ENCODE results near the gene KBTBD12. TPM values are rescaled to one million over a fixed set of nuclear protein-coding genes. Genes with fewer than 3 reads are reported as not detected.

Gene KBTBD12
- polyA plus RNA-seq, 2 of the 4 experiments (the other 2 are of a cell fraction), result not detected

DNA sequence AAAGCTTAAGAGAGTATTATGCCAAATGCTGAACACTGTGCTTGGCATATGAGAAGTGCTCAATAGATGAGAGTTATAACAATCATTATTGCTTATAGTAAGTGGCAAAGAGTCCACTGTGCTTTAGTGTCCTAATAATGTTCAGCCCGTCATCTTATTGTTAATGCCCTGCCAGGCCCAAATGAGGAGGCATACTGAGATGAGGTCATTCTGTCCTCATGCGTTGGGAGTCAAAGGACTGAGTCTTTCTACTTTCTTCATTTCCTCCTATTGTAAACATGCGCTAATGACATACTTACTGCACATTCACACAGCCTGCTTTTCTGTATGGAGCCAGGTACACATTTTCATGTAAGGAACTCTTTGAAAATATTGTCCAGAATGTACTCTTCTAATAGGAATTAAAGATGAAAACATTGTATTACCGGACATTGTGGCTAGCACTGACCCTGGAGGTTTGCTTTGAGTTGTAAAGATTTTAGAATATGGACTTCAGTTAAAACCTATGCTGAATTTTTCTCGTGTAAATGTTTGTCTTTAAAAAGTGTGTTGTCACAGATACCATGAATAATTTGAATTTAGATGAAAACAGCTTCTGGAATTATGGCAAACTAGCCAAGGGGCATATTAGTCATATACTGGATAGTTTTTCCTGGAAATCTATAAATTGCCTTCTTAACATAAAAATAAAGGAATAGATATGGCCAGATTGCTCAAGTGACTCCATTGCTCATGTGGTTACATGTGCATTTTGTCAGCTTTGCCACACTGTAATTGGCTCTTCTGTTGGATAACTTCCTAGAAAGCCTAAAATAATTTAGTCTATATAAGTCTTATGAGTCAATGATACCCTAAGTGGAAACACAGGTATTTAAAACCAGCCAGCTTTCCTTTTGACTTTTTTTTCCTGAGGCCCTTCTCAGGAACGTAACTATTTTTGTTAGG lies 38.3 kb downstream of the KBTBD12 start:
- no peak overlapping the region for H3K4me2 ChIP-seq
- no peak for DNase-seq (ENCODE audit: low read depth in 1 of 2, low spot score in 1 of 2)
- no peaks in the 10 kb centered on the region for H3K9me3 ChIP-seq
- ChIA-PET CTCF (interaction anchor here (1.1 kb wide), 1 partner anchor 162 kb away, joined by 3 read pairs; no protein-coding TSS in a partner anchor), POLR2A (no interaction called here)
- H3K4me3 ChIP-seq, result no peak overlapping the region
- H3K4me1 ChIP-seq, result no peaks in the 10 kb centered on the region
- H3K27ac ChIP-seq, result no peak overlapping the region
- no peak for FAIRE-seq
- WGBS (ENCODE audit: missing lambda C conversion rate), result 76% methylated on average over 6 of the region's 6 CpGs
- no peak for TF ChIP-seq ZC3H11A (IDR thresholded peaks at IDR 0.05)
- TF ChIP-seq NR3C1 (IDR thresholded peaks at IDR 0.05), result no peak
- no peak for TF ChIP-seq EP300 (IDR thresholded peaks at IDR 0.05)
- TF ChIP-seq, protein P1, sequence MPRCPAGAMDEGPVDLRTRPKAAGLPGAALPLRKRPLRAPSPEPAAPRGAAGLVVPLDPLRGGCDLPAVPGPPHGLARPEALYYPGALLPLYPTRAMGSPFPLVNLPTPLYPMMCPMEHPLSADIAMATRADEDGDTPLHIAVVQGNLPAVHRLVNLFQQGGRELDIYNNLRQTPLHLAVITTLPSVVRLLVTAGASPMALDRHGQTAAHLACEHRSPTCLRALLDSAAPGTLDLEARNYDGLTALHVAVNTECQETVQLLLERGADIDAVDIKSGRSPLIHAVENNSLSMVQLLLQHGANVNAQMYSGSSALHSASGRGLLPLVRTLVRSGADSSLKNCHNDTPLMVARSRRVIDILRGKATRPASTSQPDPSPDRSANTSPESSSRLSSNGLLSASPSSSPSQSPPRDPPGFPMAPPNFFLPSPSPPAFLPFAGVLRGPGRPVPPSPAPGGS (IDR thresholded peaks at IDR 0.05), result no peak
- no peak for TF ChIP-seq RNF2 (IDR thresholded peaks at IDR 0.05; ENCODE audit: borderline replicate concordance, low read depth)
- no peak for ATAC-seq

DNA sequence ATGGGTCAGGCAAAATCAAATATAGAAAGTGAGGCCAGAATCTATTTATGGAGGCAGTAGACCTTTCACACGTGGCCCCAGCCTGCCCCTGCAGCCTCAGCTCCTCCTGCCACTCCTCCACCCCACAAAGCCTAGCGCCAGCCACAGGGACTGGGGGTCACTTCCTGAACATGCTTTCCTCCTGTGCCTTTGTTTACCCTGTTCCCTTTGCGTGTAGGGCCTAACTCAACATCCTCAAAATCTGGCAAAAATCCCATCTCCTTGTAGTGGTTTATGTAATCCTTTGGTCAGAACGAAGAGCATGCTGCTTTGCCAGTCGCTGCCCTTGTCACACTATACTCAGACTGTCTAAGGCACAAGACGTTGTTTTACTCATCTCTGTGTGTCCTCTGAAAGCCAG lies 39.6 kb downstream of the KBTBD12 start:
- Histone ChIP-seq H3K27ac (no peak overlapping the region), H3K4me1 (peaks cover 9% of the 10 kb centered on the region), H3K9me3 (no peaks in the 10 kb centered on the region), H3K4me2 (no peak overlapping the region), H3K4me3 (no peak overlapping the region)
- ATAC-seq (no peak), FAIRE-seq (no peak), DNase-seq (ENCODE audit: low read depth in 1 of 2, low spot score in 1 of 2) (no peak)
- CTCF ChIA-PET, result interaction anchor here (1.1 to 7.8 kb wide), 3 partner anchors 16 to 260 kb away, joined by 3 to 111 read pairs (median 4); no protein-coding TSS in a partner anchor
- POLR2A ChIA-PET, result no interaction called here
- WGBS (ENCODE audit: missing lambda C conversion rate), result 65% methylated on average over 6 of the region's 6 CpGs
- TF ChIP-seq, protein P1 (IDR thresholded peaks at IDR 0.05), result no peak
- TF ChIP-seq HOXB5 (CRISPR knock-in tag; IDR thresholded peaks at IDR 0.05) (no peak), SREBF2 (IDR thresholded peaks at IDR 0.05) (no peak), ZC3H11A (IDR thresholded peaks at IDR 0.05) (no peak), CBX2 (IDR thresholded peaks at IDR 0.05; ENCODE audit: borderline replicate concordance, low read depth) (no peak), SMC3 (IDR thresholded peaks at IDR 0.05) (no peak), FOSB (CRISPR knock-in tag; IDR thresholded peaks at IDR 0.05) (no peak), NFE2L2 (conservative IDR thresholded peaks at IDR 0.05; ENCODE audit: low read length) (no peak)

DNA sequence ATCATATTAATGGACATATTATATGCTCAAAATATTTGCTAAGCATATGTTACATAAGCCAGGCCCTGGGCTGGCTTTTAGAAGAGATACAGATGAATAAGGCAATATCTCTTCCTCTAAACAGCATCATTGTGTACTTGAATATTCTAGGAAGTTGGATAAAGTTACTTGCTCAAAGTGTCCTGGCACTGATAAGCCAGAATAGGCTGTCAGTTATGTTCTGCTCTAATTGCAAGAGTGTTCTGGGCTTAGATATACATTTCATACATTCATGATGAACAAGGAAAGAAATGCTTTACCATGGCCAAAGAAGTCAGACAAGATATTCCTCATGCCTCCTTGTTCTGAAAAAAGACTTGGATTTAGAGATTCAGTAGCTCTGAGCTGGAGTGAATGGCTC lies 40.7 kb downstream of the KBTBD12 start:
- Histone ChIP-seq H3K4me3 (no peak overlapping the region), H3K4me2 (no peak overlapping the region), H3K27ac (no peak overlapping the region), H3K4me1 (peaks cover 14% of the 10 kb centered on the region), H3K9me3 (no peaks in the 10 kb centered on the region)
- no peak for ATAC-seq
- ChIA-PET CTCF (interaction anchor here (7.8 kb wide), 1 partner anchor 261 kb away, joined by 111 read pairs; no protein-coding TSS in a partner anchor), POLR2A (interaction anchor here (0.6 kb wide), 1 partner anchor 399 kb away, joined by 5 read pairs; no protein-coding TSS in a partner anchor)
- no peak for DNase-seq (ENCODE audit: low read depth in 1 of 2, low spot score in 1 of 2)
- no peak for FAIRE-seq
- TF ChIP-seq JUN (IDR thresholded peaks at IDR 0.05) (no peak), FOSL2 (IDR thresholded peaks at IDR 0.05) (no peak), FOSL2 (CRISPR knock-in tag; IDR thresholded peaks at IDR 0.05) (no peak), EHMT2 (IDR thresholded peaks at IDR 0.05; ENCODE audit: low read depth) (no peak), POLR2A (IDR thresholded peaks at IDR 0.05; ENCODE audit: low read length) (no peak), EHF (CRISPR knock-in tag; IDR thresholded peaks at IDR 0.05) (no peak), PHF8 (IDR thresholded peaks at IDR 0.05; ENCODE audit: borderline replicate concordance, low read depth) (no peak), KDM5A (IDR thresholded peaks at IDR 0.05) (no peak), CHD4 (IDR thresholded peaks at IDR 0.05; ENCODE audit: borderline replicate concordance) (no peak), RFX5 (IDR thresholded peaks at IDR 0.05) (no peak), NFE2L2 (conservative IDR thresholded peaks at IDR 0.05; ENCODE audit: low read length) (no peak), NR3C1 (IDR thresholded peaks at IDR 0.05) (no peak), TP53 (CRISPR knock-in tag; IDR thresholded peaks at IDR 0.05) (no peak), SREBF2 (IDR thresholded peaks at IDR 0.05) (no peak)
- TF ChIP-seq, protein P2, sequence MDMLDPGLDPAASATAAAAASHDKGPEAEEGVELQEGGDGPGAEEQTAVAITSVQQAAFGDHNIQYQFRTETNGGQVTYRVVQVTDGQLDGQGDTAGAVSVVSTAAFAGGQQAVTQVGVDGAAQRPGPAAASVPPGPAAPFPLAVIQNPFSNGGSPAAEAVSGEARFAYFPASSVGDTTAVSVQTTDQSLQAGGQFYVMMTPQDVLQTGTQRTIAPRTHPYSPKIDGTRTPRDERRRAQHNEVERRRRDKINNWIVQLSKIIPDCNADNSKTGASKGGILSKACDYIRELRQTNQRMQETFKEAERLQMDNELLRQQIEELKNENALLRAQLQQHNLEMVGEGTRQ (IDR thresholded peaks at IDR 0.05), result no peak
- TF ChIP-seq, protein P3, sequence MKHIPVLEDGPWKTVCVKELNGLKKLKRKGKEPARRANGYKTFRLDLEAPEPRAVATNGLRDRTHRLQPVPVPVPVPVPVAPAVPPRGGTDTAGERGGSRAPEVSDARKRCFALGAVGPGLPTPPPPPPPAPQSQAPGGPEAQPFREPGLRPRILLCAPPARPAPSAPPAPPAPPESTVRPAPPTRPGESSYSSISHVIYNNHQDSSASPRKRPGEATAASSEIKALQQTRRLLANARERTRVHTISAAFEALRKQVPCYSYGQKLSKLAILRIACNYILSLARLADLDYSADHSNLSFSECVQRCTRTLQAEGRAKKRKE (CRISPR knock-in tag; IDR thresholded peaks at IDR 0.05; ENCODE audit: low read depth), result no peak

Data from A549 (cell line).